Loucy (cell line): ENCODE measurements around the gene CLIC3.

ENCODE experiments used
- H2AFZ ChIP-seq: fragments of 200-600 bp; sonication (generic); 2 replicates; pipeline ENCODE4 v1.6.0; 2016; ENCODE audit warnings: antibody characterized with exemption, mild to moderate bottlenecking, low read length, moderate library complexity
- H3F3A ChIP-seq: fragments of 200-600 bp; 2 replicates; pipeline ENCODE4 v1.6.0; 2016; ENCODE audit warnings: antibody characterized with exemption, low read depth, mild to moderate bottlenecking
- H3K27me3 ChIP-seq: fragments of 200-600 bp; sonication (generic); 2 replicates; pipeline ENCODE4 v1.6.1; 2014; ENCODE audit warnings: low read length, mild to moderate bottlenecking; ENCODE audit not compliant: insufficient read depth, poor library complexity, severe bottlenecking
- H3K36me3 ChIP-seq: fragments of 200-600 bp; sonication (generic); 2 replicates; pipeline ENCODE4 v1.6.1; 2016; ENCODE audit warnings: low read length; ENCODE audit not compliant: insufficient read depth
- H3K4me1 ChIP-seq: fragments of 200-600 bp; sonication (generic); 2 replicates; pipeline ENCODE4 v1.5.1; 2014; ENCODE audit warnings: low read length, mild to moderate bottlenecking; ENCODE audit not compliant: insufficient read depth, poor library complexity, severe bottlenecking
- H3K4me2 ChIP-seq: fragments of 200-600 bp; sonication (generic); 2 replicates; pipeline ENCODE4 v1.6.0; 2014; ENCODE audit warnings: antibody characterized with exemption, low read length, low read depth, mild to moderate bottlenecking; ENCODE audit not compliant: poor library complexity, severe bottlenecking
- H3K4me3 ChIP-seq: fragments of 200-600 bp; sonication (generic); 2 replicates; pipeline ENCODE4 v1.5.1; 2014; ENCODE audit warnings: low read length, mild to moderate bottlenecking, mixed read lengths; ENCODE audit not compliant: poor library complexity, severe bottlenecking
- H3K79me2 ChIP-seq: fragments of 200-600 bp; sonication (generic); 2 replicates; pipeline ENCODE4 v1.6.1; 2014; ENCODE audit warnings: low read length; ENCODE audit not compliant: insufficient read depth
- H3K9ac ChIP-seq: fragments of 200-600 bp; sonication (generic); 2 replicates; pipeline ENCODE4 v1.6.0; 2014; ENCODE audit warnings: mild to moderate bottlenecking, low read depth, low read length, moderate library complexity; ENCODE audit not compliant: poor library complexity, severe bottlenecking
- H3K9me2 ChIP-seq: fragments of 200-600 bp; sonication (generic); replicated peaks from 2 replicates; pipeline ENCODE4 v1.6.1; 2016; ENCODE audit warnings: low read depth, low read length, mixed read lengths
- H3K9me3 ChIP-seq: fragments of 200-600 bp; sonication (generic); 2 replicates; pipeline ENCODE4 v1.6.1; 2014; ENCODE audit warnings: mild to moderate bottlenecking, antibody characterized with exemption, low read length, low read depth; ENCODE audit not compliant: insufficient read depth
- H4K20me1 ChIP-seq: fragments of 200-600 bp; sonication (generic); 2 replicates; pipeline ENCODE4 v1.6.0; 2014; ENCODE audit warnings: antibody characterized with exemption, low read length, mild to moderate bottlenecking; ENCODE audit not compliant: insufficient read depth, poor library complexity, severe bottlenecking
- EZH2phosphoT487 ChIP-seq: fragments of 200-600 bp; IDR thresholded peaks from 2 replicates; pipeline ENCODE4 v1.6.1; 2018; ENCODE audit warnings: antibody characterized with exemption, mild to moderate bottlenecking, moderate library complexity, borderline replicate concordance
- TF ChIP-seq, protein P1 (sequence below): fragments of 200-600 bp; sonication (generic); conservative IDR thresholded peaks from 2 replicates; pipeline ENCODE4 v1.5.1; 2014; ENCODE audit warnings: mild to moderate bottlenecking, antibody characterized with exemption, low read length

CLIC3 gene

DNA sequence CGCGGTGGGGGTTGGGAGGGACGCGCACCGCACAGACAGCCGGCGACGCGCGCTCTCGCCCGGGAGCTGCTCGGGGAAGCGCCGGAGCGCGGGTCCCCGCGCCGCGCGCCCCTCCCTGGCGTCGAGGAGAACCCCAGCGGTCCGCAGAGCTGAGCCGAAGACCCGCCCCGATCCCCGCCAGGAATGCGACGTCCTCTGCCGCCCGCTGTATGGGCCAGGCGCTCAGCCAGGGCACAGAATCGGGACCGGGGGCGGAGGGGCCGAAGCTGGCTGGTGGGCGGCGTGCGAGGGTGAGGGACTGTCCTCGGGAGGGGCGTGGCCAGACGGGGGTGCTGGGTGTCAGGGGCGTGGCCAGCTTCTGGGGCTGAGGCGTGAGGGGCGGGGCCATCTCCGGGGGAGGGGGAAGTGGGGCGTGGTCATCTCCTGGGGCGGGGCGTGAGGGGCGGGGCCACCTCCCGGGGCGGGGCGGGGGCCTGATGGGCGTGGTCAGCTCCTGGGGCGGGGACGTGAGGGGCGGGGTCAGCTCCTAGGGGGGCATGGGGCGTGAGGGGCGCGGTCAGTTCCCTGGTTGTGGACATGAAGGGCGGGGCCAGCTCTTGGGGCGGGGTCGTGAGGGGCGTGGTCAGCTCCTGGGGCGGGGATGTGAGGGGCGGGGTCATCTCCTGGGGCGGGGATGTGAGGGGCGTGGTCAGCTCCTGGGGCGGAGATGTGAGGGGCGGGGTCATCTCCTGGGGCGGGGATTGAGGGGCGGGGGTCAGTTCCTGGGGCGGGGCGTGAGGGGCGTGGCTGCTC is 18.1 kb downstream of the CLIC3 start:
- peaks cover 5% of the 10 kb centered on the region for H3K4me1 ChIP-seq
- TF ChIP-seq EZH2phosphoT487: no peak
- H4K20me1 ChIP-seq: no peaks in the 10 kb centered on the region
- H3K9me2 ChIP-seq: no peaks in the 10 kb centered on the region
- no peak overlapping the region for H2AFZ ChIP-seq
- no peak overlapping the region for H3K4me2 ChIP-seq
- no peaks in the 10 kb centered on the region for H3F3A ChIP-seq
- H3K9me3 ChIP-seq: no peaks in the 10 kb centered on the region
- H3K4me3 ChIP-seq: no peak overlapping the region
- H3K9ac ChIP-seq: no peak overlapping the region
- no peaks in the 10 kb centered on the region for H3K79me2 ChIP-seq
- H3K27me3 ChIP-seq: no peaks in the 10 kb centered on the region
- no peaks in the 10 kb centered on the region for H3K36me3 ChIP-seq

DNA sequence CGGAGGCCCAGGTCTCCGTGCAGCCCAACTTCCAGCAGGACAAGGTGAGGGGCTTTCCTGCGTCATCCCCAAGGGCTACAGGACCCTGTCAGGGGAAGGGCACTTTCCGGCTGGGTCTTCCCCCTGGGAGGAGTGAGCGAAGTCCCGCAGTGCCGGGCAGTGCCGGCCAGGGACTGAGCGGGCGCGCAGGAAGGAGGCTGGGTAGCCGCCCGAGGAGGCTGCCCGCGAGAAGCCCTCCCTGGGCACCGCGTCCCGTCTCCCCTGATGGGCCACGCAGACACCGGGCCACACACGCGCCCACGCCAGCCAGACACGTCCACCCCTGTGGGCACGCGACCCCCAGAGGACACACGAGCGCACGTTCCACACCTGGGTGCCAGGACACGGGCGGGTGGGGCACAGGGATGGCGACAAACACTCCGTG is 18.7 kb downstream of the CLIC3 start:
- H3K4me1 ChIP-seq: peaks cover 5% of the 10 kb centered on the region
- H3K4me2 ChIP-seq: no peak overlapping the region
- no peak overlapping the region for H3K9ac ChIP-seq
- no peak for TF ChIP-seq EZH2phosphoT487
- TF ChIP-seq, protein P1, sequence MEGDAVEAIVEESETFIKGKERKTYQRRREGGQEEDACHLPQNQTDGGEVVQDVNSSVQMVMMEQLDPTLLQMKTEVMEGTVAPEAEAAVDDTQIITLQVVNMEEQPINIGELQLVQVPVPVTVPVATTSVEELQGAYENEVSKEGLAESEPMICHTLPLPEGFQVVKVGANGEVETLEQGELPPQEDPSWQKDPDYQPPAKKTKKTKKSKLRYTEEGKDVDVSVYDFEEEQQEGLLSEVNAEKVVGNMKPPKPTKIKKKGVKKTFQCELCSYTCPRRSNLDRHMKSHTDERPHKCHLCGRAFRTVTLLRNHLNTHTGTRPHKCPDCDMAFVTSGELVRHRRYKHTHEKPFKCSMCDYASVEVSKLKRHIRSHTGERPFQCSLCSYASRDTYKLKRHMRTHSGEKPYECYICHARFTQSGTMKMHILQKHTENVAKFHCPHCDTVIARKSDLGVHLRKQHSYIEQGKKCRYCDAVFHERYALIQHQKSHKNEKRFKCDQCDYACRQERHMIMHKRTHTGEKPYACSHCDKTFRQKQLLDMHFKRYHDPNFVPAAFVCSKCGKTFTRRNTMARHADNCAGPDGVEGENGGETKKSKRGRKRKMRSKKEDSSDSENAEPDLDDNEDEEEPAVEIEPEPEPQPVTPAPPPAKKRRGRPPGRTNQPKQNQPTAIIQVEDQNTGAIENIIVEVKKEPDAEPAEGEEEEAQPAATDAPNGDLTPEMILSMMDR: no peak
- H3K36me3 ChIP-seq: no peaks in the 10 kb centered on the region
- H3K79me2 ChIP-seq: no peaks in the 10 kb centered on the region
- no peaks in the 10 kb centered on the region for H4K20me1 ChIP-seq
- no peak overlapping the region for H3K4me3 ChIP-seq
- no peaks in the 10 kb centered on the region for H3F3A ChIP-seq
- H3K27me3 ChIP-seq: no peaks in the 10 kb centered on the region
- no peaks in the 10 kb centered on the region for H3K9me3 ChIP-seq
- no peak overlapping the region for H2AFZ ChIP-seq
- no peaks in the 10 kb centered on the region for H3K9me2 ChIP-seq

DNA sequence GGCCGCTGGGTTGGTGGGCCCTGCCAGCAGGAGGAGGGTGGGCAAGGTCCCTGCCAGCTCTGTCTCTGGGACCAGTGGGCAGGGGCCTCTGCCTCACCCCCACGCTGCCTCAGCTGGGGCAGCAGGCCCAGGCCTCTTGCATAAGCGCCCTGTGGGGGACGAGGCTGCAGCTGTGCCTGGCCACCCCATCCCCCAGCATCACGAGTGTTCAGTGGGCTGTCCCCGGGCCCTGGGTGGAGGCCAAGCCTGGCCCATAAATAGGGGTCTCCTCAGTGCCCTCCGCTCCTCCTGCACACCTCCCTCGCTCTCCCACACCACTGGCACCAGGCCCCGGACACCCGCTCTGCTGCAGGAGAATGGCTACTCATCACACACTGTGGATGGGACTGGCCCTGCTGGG is 19.1 kb downstream of the CLIC3 start, which contains the start of gene PTGDS:
PTGDS (plus strand) TSS at position 282 of the 400 bp plus-strand sequence; CDS start at position 357, 75 bp downstream.
- Histone ChIP-seq H3F3A (no peaks in the 10 kb centered on the region), H3K79me2 (no peaks in the 10 kb centered on the region), H3K9me3 (no peaks in the 10 kb centered on the region), H3K9ac (no peak within 1 kb of the TSS), H3K36me3 (no peaks in the 10 kb centered on the region), H3K4me2 (no peak within 1 kb of the TSS), H4K20me1 (no peaks in the 10 kb centered on the region), H3K9me2 (no peaks in the 10 kb centered on the region), H3K27me3 (no peaks in the 10 kb centered on the region), H3K4me3 (no peak within 1 kb of the TSS), H2AFZ (no peak within 1 kb of the TSS), H3K4me1 (peaks cover 5% of the 10 kb centered on the region)
- TF ChIP-seq, protein P1: no peak
- TF ChIP-seq EZH2phosphoT487: no peak
